AG09319 (cell line): Measurements from ENCODE around the gene SLC25A34.

Experiments
- DNase-seq: peaks from one replicate; pipeline ENCODE4 v3.0.0-alpha.2; 2010; ENCODE audit warnings: low read depth; ENCODE audit errors: extremely low read depth
- CTCF ChIP-seq: IDR thresholded peaks from 2 replicates; pipeline ENCODE4 v1.5.1; 2011; ENCODE audit warnings: low read depth, mild to moderate bottlenecking, inconsistent platforms, low read length, moderate library complexity

Gene SLC25A34

GRCh38 chr1:15704526-15705183 is 31.4 kb upstream of the SLC25A34 start:
- DNase-seq: no peak
- TF ChIP-seq CTCF: no peak

GRCh38 chr1:15705184-15705566 is 30.9 kb upstream of the SLC25A34 start:
- TF ChIP-seq CTCF: no peak
- DNase-seq: no peak

GRCh38 chr1:15706751-15707150 is 29.3 kb upstream of the SLC25A34 start:
- no peak for DNase-seq
- TF ChIP-seq CTCF: no peak

DNA sequence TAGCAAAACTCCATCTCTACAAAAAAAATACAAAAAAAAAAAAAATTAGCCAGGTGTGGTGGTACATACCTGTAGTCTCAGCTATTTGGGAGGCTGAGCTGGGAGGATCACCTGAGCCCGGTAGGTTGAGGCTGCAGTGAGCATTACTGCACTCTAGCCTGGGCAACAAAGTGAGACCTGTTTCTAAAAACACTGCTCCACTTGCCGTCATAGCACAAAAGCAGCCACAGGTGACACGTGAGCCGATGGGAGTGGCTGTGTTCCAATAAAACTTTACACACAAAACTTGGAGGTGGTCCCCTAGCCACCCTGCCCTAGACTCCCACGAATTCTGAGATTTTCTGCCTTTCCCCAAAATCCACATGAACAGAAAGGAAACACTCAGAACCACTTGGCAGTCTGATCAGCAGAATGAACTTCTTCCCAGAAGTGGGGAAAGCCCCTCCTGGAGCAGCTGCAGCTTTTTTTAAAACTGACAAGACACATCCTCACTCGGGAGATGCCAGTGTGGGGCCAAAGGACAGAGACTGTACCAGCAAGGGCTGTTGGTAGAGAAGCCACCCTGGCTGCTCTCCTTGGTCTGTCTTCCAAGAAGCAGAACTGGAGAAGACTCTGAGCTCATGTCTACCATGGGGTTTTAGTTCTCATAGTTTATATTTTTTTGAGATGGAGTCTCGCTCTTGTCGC is 28.7 kb upstream of the SLC25A34 start:
- DNase-seq: no peak
- TF ChIP-seq CTCF: no peak

DNA sequence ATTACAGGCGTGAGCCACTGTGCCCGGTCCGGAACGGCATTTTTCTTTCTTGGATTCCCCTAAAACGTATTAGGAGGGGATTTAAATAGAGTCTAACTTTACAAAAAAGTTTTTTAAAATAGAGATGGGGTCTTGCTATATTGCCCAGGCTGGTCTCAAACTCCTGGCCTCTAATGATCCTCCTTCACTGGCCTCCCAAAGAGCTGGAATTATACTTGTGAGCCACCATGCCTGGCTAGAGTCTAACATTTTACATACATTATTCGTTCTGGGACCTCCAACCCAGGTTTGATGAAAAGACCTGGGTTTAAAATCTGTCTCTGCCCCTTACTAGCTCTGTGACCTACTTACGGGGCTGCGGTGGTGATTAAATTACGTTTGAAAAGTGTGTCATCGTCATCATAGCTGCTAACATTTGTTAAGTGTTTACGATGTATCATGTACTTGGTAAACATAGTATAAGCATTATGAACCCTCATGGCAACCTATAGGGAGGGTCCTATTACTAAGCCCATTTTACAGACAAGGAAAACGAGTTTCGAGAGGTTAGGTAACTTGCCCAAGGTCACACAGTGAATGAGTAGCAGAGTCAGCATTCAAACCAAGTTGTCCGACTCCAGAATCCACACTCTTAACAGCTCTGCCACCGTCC is 27.4 kb upstream of the SLC25A34 start:
- DNase-seq: no peak
- TF ChIP-seq CTCF: no peak

DNA sequence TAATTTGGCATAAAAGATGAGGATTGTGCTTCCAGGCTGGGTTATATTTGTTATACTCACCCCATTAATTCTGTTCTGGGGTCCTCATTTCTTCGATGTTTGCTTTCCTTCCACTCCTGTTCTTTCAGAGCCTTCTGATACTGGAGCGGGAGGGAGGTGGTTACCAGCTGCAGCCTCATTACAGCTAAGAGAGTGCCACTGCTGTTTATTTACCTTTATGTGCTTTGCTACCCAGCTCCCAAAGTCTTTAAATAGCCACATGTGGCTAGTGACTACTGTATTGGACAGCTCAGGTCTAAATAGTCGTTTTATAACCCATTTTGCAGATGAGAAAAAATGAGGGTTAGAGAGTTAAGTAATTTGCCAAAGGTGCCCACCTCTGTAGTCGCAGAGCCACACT is 26.8 kb upstream of the SLC25A34 start:
- TF ChIP-seq CTCF: no peak
- no peak for DNase-seq

DNA sequence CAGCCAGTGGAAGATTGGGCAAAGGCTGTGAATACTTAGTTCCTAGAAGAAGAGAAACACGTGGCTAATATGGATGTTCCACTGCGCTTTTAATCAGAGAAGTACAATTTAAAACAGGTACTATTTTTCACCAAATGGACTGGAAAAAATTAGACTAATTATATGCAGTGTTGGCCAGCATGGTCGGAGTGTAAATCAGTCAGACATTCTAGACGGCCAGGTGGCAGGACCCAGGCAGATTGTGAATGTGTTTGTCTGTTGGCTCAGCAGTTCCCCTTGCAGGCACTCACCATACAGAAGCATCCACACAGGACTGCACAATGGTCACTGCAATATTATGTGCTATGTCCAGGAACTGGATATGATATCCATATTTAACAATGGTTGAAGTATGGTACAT is 23.9 kb upstream of the SLC25A34 start:
- no peak for TF ChIP-seq CTCF
- DNase-seq: no peak
